HCT116 (cell line): ENCODE measurements around the gene LTC4S.

Experiments used
- ELF1 ChIP-seq: IDR thresholded peaks from 2 replicates; pipeline ENCODE4 v1.6.1; 2012; ENCODE audit warnings: low read depth, borderline replicate concordance
- JUND ChIP-seq: IDR thresholded peaks from 2 replicates; pipeline ENCODE4 v1.6.1; 2012
- POLR2A ChIP-seq: IDR thresholded peaks from 2 replicates; pipeline ENCODE4 v1.7.0; 2011; ENCODE audit warnings: borderline replicate concordance; ENCODE audit not compliant: insufficient read depth, insufficient read length; ENCODE audit errors: extremely low read depth
- TF ChIP-seq, protein P1 (sequence below): IDR thresholded peaks from 2 replicates; pipeline ENCODE4 v1.6.1; 2012
- TF ChIP-seq, protein P2 (sequence below), 3 experiments: fragments of 200-600 bp in 1 of 3; sonication (generic) in 1 of 3; IDR thresholded peaks in 2 of 3; conservative IDR thresholded peaks in 1 of 3; 2 replicates each; pipeline ENCODE4 v1.5.1; 2012 to 2017; ENCODE audit warnings: low read depth in 2 of 3, low read length in 2 of 3, antibody characterized with exemption in 1 of 3, borderline replicate concordance in 1 of 3, control low read depth in 1 of 3, mild to moderate bottlenecking in 1 of 3, mixed read lengths in 1 of 3, mixed run types in 1 of 3, moderate library complexity in 1 of 3; ENCODE audit not compliant: insufficient read depth in 1 of 3

DNA sequence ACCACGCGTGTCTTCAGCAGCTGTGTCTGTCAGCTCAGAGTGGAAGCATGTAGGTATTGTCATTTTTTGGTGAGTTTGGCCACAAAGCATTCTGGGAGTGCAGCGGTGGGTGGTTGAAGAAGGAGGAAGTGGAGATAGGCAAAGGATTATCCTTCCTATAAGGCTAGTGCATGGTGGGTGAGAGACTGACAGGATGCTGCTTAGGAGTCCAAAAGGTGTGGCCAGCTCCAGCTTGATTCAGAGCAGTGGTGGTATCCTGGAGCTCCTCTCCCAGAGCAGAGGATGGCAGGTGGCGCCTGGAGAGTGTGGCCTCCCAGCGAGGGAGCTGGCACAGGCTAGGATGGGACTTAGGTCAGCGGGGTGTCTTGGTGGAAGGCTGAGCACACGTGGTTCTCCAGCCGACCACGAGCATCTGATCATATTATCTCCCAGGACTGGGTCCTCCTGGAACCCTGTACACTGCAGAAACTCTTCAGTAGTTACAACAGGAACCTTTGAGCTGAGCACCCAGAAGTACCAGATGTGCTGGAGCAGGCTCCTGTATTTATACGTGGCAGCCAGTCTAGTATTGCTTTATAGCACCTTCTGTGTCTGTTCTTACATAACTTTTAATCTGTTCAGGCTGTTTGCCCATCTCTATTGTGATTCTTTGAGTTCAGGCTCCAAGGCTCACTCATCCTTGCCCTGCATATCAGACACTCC lies 31.6 kb upstream of the LTC4S start:
- TF ChIP-seq JUND = no peak
- no peak for TF ChIP-seq ELF1
- no peak for TF ChIP-seq POLR2A
- TF ChIP-seq, protein P1, sequence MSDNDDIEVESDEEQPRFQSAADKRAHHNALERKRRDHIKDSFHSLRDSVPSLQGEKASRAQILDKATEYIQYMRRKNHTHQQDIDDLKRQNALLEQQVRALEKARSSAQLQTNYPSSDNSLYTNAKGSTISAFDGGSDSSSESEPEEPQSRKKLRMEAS = no peak
- TF ChIP-seq, protein P2, sequence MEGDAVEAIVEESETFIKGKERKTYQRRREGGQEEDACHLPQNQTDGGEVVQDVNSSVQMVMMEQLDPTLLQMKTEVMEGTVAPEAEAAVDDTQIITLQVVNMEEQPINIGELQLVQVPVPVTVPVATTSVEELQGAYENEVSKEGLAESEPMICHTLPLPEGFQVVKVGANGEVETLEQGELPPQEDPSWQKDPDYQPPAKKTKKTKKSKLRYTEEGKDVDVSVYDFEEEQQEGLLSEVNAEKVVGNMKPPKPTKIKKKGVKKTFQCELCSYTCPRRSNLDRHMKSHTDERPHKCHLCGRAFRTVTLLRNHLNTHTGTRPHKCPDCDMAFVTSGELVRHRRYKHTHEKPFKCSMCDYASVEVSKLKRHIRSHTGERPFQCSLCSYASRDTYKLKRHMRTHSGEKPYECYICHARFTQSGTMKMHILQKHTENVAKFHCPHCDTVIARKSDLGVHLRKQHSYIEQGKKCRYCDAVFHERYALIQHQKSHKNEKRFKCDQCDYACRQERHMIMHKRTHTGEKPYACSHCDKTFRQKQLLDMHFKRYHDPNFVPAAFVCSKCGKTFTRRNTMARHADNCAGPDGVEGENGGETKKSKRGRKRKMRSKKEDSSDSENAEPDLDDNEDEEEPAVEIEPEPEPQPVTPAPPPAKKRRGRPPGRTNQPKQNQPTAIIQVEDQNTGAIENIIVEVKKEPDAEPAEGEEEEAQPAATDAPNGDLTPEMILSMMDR (IDR thresholded peaks at IDR 0.05 in 2 of 3, conservative IDR thresholded peaks at IDR 0.05 in 1 of 3; ENCODE audit: borderline replicate concordance in 1 of 3, insufficient read depth in 1 of 3, low read depth in 2 of 3, low read length in 2 of 3) = no peak
